Activated CD8-positive, alpha-beta memory T cell treated with anti-CD3 and anti-CD28 coated beads, Interleukin-2, amount 50 U/mL, for 4 hours (primary cell): ENCODE data around the gene ADGRF3.
"Not testable (repeated sequence)": the region's sequence is repeated elsewhere in the genome, so short reads cannot be mapped to it uniquely, and the experiment has no call there.

Source experiments
- DNase-seq: peaks from one replicate; pipeline ENCODE4 v3.0.0-alpha.2; 2020

ADGRF3 gene

GRCh38 chr2:26347286-26347865, 787 bp upstream of the ADGRF3 start:
- DNase-seq, result no peak

- DNase-seq, result peak; percentile 99
These were observed 790 bp downstream of the ADGRF3 start, which contains the start of gene SELENOI for GRCh38 chr2:26345545-26346453. Gene SELENOI, plus strand, starts transcription at chr2:26346143. Its CDS starts 90 bp downstream, at chr2:26346233.

- DNase-seq, result no peak
These were observed 1.4 kb downstream of the ADGRF3 start for GRCh38 chr2:26345283-26345544.

GRCh38 chr2:26344581-26345282, 1.9 kb downstream of the ADGRF3 start:
- peak; percentile 39 for DNase-seq

GRCh38 chr2:26340831-26341230, 5.8 kb downstream of the ADGRF3 start:
- DNase-seq, result no peak

GRCh38 chr2:26337298-26337697, 9.3 kb downstream of the ADGRF3 start:
- DNase-seq, result no peak

GRCh38 chr2:26336719-26337118, 9.9 kb downstream of the ADGRF3 start:
- DNase-seq, result no peak

GRCh38 chr2:26335231-26335630, 11.4 kb downstream of the ADGRF3 start:
- DNase-seq, result no peak

- no peak for DNase-seq
These were observed 13.3 kb downstream of the ADGRF3 start for GRCh38 chr2:26333293-26333692.

GRCh38 chr2:26331321-26331720, 15.3 kb downstream of the ADGRF3 start:
- not testable (repeated sequence) for DNase-seq

- no peak for DNase-seq
These were observed 16.0 kb downstream of the ADGRF3 start for GRCh38 chr2:26330604-26331003.

- DNase-seq, result peak; percentile 85
These were observed 16.5 kb downstream of the ADGRF3 start for GRCh38 chr2:26330114-26330549.

- DNase-seq, result not testable (repeated sequence)
These were observed 17.5 kb downstream of the ADGRF3 start for GRCh38 chr2:26329083-26329482.

GRCh38 chr2:26327291-26328272, 19.0 kb downstream of the ADGRF3 start:
- no peak for DNase-seq

GRCh38 chr2:26326514-26326913, 20.1 kb downstream of the ADGRF3 start:
- no peak for DNase-seq

- no peak for DNase-seq
These were observed 20.7 kb downstream of the ADGRF3 start for GRCh38 chr2:26325851-26326250.

- DNase-seq, result no peak
These were observed 21.7 kb downstream of the ADGRF3 start for GRCh38 chr2:26324903-26325302.

GRCh38 chr2:26324479-26324878, 22.1 kb downstream of the ADGRF3 start:
- not testable (repeated sequence) for DNase-seq

GRCh38 chr2:26318950-26319349, 27.6 kb downstream of the ADGRF3 start:
- no peak for DNase-seq

GRCh38 chr2:26317377-26318105, 29.0 kb downstream of the ADGRF3 start:
- DNase-seq, result no peak

GRCh38 chr2:26316845-26317244, 29.7 kb downstream of the ADGRF3 start:
- no peak for DNase-seq

- no peak for DNase-seq
These were observed 30.5 kb downstream of the ADGRF3 start for GRCh38 chr2:26316041-26316440.
